ENCODE results near the gene TXLNB. TPM values are rescaled to one million over a fixed set of nuclear protein-coding genes. Genes with fewer than 3 reads are reported as not detected.

Gene TXLNB
- total RNA-seq, 2 donors from 2014 or later, result 0.22 to 0.29 TPM

GRCh38 chr6:139243536-139243935 is 48.3 kb downstream of the TXLNB start:
- Histone ChIP-seq H3K9me3 (no peaks in the 10 kb centered on the region), H3K4me1 (no peaks in the 10 kb centered on the region), H3K27ac (no peak overlapping the region), H3K4me3 (no peak overlapping the region), H3K27me3 (no peaks in the 10 kb centered on the region), H3K36me3 (no peaks in the 10 kb centered on the region), H3K9ac (ENCODE audit: low read depth in 2 of 2, low read length in 2 of 2) (no peak overlapping the region)
- intact Hi-C loops (cut with DNase I), result no loop called here
- TF ChIP-seq CTCF (IDR thresholded peaks at IDR 0.05), result no peak
- no peak for DNase-seq

GRCh38 chr6:139242457-139243240 is 49.1 kb downstream of the TXLNB start:
- H3K36me3 ChIP-seq, result no peaks in the 10 kb centered on the region
- no peaks in the 10 kb centered on the region for H3K4me1 ChIP-seq
- no peaks in the 10 kb centered on the region for H3K27me3 ChIP-seq
- no peak overlapping the region for H3K4me3 ChIP-seq
- intact Hi-C loops (cut with DNase I), result no loop called here
- H3K9me3 ChIP-seq, result no peaks in the 10 kb centered on the region
- H3K9ac ChIP-seq (ENCODE audit: low read depth in 2 of 2, low read length in 2 of 2), result no peak overlapping the region
- no peak for DNase-seq
- H3K27ac ChIP-seq, result no peak overlapping the region
- TF ChIP-seq CTCF (IDR thresholded peaks at IDR 0.05), result no peak

GRCh38 chr6:139240161-139241010 is 51.4 kb downstream of the TXLNB start:
- Histone ChIP-seq H3K27me3 (no peaks in the 10 kb centered on the region), H3K36me3 (no peaks in the 10 kb centered on the region), H3K9me3 (no peaks in the 10 kb centered on the region), H3K27ac (no peak overlapping the region), H3K9ac (ENCODE audit: low read depth in 2 of 2, low read length in 2 of 2) (no peak overlapping the region), H3K4me3 (no peak overlapping the region), H3K4me1 (no peaks in the 10 kb centered on the region)
- TF ChIP-seq CTCF (IDR thresholded peaks at IDR 0.05), result no peak
- intact Hi-C loops (cut with DNase I), result no loop called here
- DNase-seq, result peak; percentile 51

DNA sequence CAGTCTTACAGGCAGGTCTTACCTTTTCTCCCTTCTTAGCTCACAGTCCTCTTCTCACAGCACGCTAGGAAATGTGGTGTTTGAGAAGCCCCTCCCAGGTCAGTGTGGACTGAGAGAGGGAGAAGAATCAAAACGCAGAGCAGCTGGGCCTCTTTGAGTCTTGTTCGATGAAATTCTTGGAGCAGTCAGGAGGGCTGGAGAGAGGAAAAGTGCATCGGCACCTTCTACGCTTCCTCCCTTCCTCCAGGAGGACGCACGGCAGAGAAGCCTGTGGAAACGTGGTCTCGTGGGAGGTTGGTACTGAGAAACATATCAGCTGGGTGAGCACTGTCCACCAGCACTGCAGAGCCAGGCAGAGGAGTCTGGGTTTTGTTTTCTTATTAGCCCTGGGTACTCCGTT is 52.7 kb downstream of the TXLNB start:
- no peak overlapping the region for H3K27ac ChIP-seq
- DNase-seq, result no peak
- TF ChIP-seq CTCF (IDR thresholded peaks at IDR 0.05), result no peak
- H3K4me3 ChIP-seq, result no peak overlapping the region
- intact Hi-C loops (cut with DNase I), result loop anchor here (10.0 kb wide), 1 partner anchor 114 kb away; no protein-coding TSS in a partner anchor
- H3K4me1 ChIP-seq, result no peaks in the 10 kb centered on the region
- H3K27me3 ChIP-seq, result no peaks in the 10 kb centered on the region
- H3K36me3 ChIP-seq, result no peaks in the 10 kb centered on the region
- no peak overlapping the region for H3K9ac ChIP-seq (ENCODE audit: low read depth in 2 of 2, low read length in 2 of 2)
- H3K9me3 ChIP-seq, result no peaks in the 10 kb centered on the region

DNA sequence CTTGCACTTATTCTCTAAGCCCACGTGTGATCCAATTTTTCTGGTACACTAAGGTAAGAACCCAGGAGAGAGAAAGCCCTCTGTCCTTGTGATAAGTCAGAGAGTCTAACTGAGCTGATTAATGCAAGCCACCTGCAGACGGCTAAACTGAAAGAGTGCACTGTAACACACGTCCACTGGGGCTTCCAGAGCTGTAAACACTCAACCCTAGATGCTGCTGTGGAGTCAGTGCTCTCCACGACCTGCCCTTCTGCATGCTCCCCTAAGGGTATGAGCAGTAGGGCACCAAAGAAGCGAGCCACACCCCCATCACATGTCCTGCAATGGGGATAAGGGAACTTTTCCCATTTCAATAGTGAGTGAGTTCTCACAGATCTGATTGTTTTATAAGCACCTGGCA is 55.7 kb downstream of the TXLNB start:
- Histone ChIP-seq H3K9me3 (no peaks in the 10 kb centered on the region), H3K27ac (no peak overlapping the region), H3K9ac (ENCODE audit: low read depth in 2 of 2, low read length in 2 of 2) (no peak overlapping the region), H3K36me3 (no peaks in the 10 kb centered on the region), H3K4me3 (no peak overlapping the region), H3K4me1 (no peaks in the 10 kb centered on the region), H3K27me3 (no peaks in the 10 kb centered on the region)
- TF ChIP-seq CTCF (IDR thresholded peaks at IDR 0.05), result no peak
- intact Hi-C loops (cut with DNase I), result loop anchor here (10.0 kb wide), 1 partner anchor 111 kb away; no protein-coding TSS in a partner anchor
- no peak for DNase-seq

All from colonic mucosa (tissue), 4 donors.